ENCODE results near the gene CCDC9B.

DNA sequence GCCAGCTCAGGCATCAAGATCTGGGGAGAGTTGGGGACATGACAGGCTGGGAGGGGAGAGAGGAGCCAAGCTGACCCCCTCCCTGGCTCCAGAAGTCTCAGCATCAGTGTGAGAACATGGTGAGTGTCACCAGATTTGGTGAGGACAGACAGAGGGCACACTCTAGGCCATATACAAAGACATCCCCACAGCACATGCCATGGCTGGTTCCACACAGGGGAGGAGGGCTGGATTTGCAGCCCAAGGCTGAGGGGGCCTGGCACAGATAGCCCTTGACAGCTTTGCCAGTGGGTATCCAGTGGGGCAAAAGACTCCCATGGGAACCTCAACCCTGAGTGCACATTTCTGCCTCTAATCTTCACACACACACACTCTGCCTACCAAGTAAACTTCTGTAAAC is 47.7 kb downstream of the CCDC9B start:
- TF ChIP-seq, protein P1, sequence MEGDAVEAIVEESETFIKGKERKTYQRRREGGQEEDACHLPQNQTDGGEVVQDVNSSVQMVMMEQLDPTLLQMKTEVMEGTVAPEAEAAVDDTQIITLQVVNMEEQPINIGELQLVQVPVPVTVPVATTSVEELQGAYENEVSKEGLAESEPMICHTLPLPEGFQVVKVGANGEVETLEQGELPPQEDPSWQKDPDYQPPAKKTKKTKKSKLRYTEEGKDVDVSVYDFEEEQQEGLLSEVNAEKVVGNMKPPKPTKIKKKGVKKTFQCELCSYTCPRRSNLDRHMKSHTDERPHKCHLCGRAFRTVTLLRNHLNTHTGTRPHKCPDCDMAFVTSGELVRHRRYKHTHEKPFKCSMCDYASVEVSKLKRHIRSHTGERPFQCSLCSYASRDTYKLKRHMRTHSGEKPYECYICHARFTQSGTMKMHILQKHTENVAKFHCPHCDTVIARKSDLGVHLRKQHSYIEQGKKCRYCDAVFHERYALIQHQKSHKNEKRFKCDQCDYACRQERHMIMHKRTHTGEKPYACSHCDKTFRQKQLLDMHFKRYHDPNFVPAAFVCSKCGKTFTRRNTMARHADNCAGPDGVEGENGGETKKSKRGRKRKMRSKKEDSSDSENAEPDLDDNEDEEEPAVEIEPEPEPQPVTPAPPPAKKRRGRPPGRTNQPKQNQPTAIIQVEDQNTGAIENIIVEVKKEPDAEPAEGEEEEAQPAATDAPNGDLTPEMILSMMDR (IDR thresholded peaks at IDR 0.05) = no peak
- TF ChIP-seq EP300 (IDR thresholded peaks at IDR 0.05) (no peak), POLR2AphosphoS5 (IDR thresholded peaks at IDR 0.05) (no peak), POLR2A (IDR thresholded peaks at IDR 0.05) (no peak)

Measured in stomach (tissue), 4 donors.